ENCODE measurements around the gene CD70.
"Not testable (repeated sequence)": the region's sequence is repeated elsewhere in the genome, so short reads cannot be mapped to it uniquely, and the experiment has no call there.

CD70 gene

GRCh38 chr19:6590827-6591319, at the start of gene CD70:
CD70 (minus strand) TSS chr19:6591150; CDS start chr19:6591002, 148 bp downstream.
- H3K9ac ChIP-seq (ENCODE audit: low read depth, low read length) = no peak within 1 kb of the TSS
- peaks cover 72% of the 10 kb centered on the region for H3K27me3 ChIP-seq (ENCODE audit: control insufficient read depth, insufficient read depth, low read length)
- H3K4me3 ChIP-seq (ENCODE audit: low read depth, low read length) = peak within 1 kb of the TSS; percentile 61
- peaks cover 7% of the 10 kb centered on the region; the same call in 1 of the 2 replicates for H3K9me3 ChIP-seq (ENCODE audit: control insufficient read depth, insufficient read depth, low read length)
- no peaks in the 10 kb centered on the region for H3K36me3 ChIP-seq (ENCODE audit: control insufficient read depth, insufficient read depth, low read length)
- no peak within 1 kb of the TSS for H3K27ac ChIP-seq (ENCODE audit: low read depth, low read length)
- H3K4me1 ChIP-seq (ENCODE audit: control insufficient read depth, insufficient read depth, low read length) = peaks cover 11% of the 10 kb centered on the region; the same call in 1 of the 2 replicates

GRCh38 chr19:6640333-6640732, 49.4 kb upstream of the CD70 start:
- not testable (repeated sequence) for H3K4me1 ChIP-seq (ENCODE audit: control insufficient read depth, insufficient read depth, low read length); H3K4me3 ChIP-seq (ENCODE audit: low read depth, low read length); H3K27ac ChIP-seq (ENCODE audit: low read depth, low read length); H3K9ac ChIP-seq (ENCODE audit: low read depth, low read length); H3K36me3 ChIP-seq (ENCODE audit: control insufficient read depth, insufficient read depth, low read length); H3K27me3 ChIP-seq (ENCODE audit: control insufficient read depth, insufficient read depth, low read length)
- H3K9me3 ChIP-seq (ENCODE audit: control insufficient read depth, insufficient read depth, low read length) = peaks cover 42% of the 10 kb centered on the region

GRCh38 chr19:6639439-6639838, 48.5 kb upstream of the CD70 start:
- Histone ChIP-seq H3K36me3 (ENCODE audit: control insufficient read depth, insufficient read depth, low read length) (no peaks in the 10 kb centered on the region), H3K4me1 (ENCODE audit: control insufficient read depth, insufficient read depth, low read length) (no peaks in the 10 kb centered on the region), H3K27ac (ENCODE audit: low read depth, low read length) (no peak overlapping the region), H3K9ac (ENCODE audit: low read depth, low read length) (no peak overlapping the region), H3K27me3 (ENCODE audit: control insufficient read depth, insufficient read depth, low read length) (no peaks in the 10 kb centered on the region), H3K4me3 (ENCODE audit: low read depth, low read length) (no peak overlapping the region), H3K9me3 (ENCODE audit: control insufficient read depth, insufficient read depth, low read length) (peaks cover 36% of the 10 kb centered on the region)

- H3K9ac ChIP-seq (ENCODE audit: low read depth, low read length); H3K27me3 ChIP-seq (ENCODE audit: control insufficient read depth, insufficient read depth, low read length); H3K36me3 ChIP-seq (ENCODE audit: control insufficient read depth, insufficient read depth, low read length); H3K4me1 ChIP-seq (ENCODE audit: control insufficient read depth, insufficient read depth, low read length); H3K27ac ChIP-seq (ENCODE audit: low read depth, low read length); H3K4me3 ChIP-seq (ENCODE audit: low read depth, low read length): not testable (repeated sequence)
- peaks cover 21% of the 10 kb centered on the region for H3K9me3 ChIP-seq (ENCODE audit: control insufficient read depth, insufficient read depth, low read length)
These were observed 42.5 kb upstream of the CD70 start for GRCh38 chr19:6633456-6633813.

- not testable (repeated sequence) for H3K27me3 ChIP-seq (ENCODE audit: control insufficient read depth, insufficient read depth, low read length); H3K36me3 ChIP-seq (ENCODE audit: control insufficient read depth, insufficient read depth, low read length); H3K4me1 ChIP-seq (ENCODE audit: control insufficient read depth, insufficient read depth, low read length); H3K4me3 ChIP-seq (ENCODE audit: low read depth, low read length); H3K9ac ChIP-seq (ENCODE audit: low read depth, low read length); H3K27ac ChIP-seq (ENCODE audit: low read depth, low read length)
- peaks cover 21% of the 10 kb centered on the region; the same call in 1 of the 2 replicates for H3K9me3 ChIP-seq (ENCODE audit: control insufficient read depth, insufficient read depth, low read length)
These were observed 42.0 kb upstream of the CD70 start for GRCh38 chr19:6632747-6633455.

GRCh38 chr19:6632002-6632621, 41.2 kb upstream of the CD70 start:
- H3K36me3 ChIP-seq (ENCODE audit: control insufficient read depth, insufficient read depth, low read length) = no peaks in the 10 kb centered on the region
- H3K27ac ChIP-seq (ENCODE audit: low read depth, low read length) = no peak overlapping the region
- peaks cover 22% of the 10 kb centered on the region; the same call in 1 of the 2 replicates for H3K9me3 ChIP-seq (ENCODE audit: control insufficient read depth, insufficient read depth, low read length)
- no peak overlapping the region for H3K4me3 ChIP-seq (ENCODE audit: low read depth, low read length)
- no peaks in the 10 kb centered on the region for H3K4me1 ChIP-seq (ENCODE audit: control insufficient read depth, insufficient read depth, low read length)
- no peak overlapping the region for H3K9ac ChIP-seq (ENCODE audit: low read depth, low read length)
- no peaks in the 10 kb centered on the region for H3K27me3 ChIP-seq (ENCODE audit: control insufficient read depth, insufficient read depth, low read length)

- Histone ChIP-seq H3K4me3 (ENCODE audit: low read depth, low read length) (no peak overlapping the region), H3K27me3 (ENCODE audit: control insufficient read depth, insufficient read depth, low read length) (no peaks in the 10 kb centered on the region), H3K4me1 (ENCODE audit: control insufficient read depth, insufficient read depth, low read length) (no peaks in the 10 kb centered on the region), H3K36me3 (ENCODE audit: control insufficient read depth, insufficient read depth, low read length) (no peaks in the 10 kb centered on the region), H3K27ac (ENCODE audit: low read depth, low read length) (no peak overlapping the region), H3K9me3 (ENCODE audit: control insufficient read depth, insufficient read depth, low read length) (peaks cover 42% of the 10 kb centered on the region), H3K9ac (ENCODE audit: low read depth, low read length) (no peak overlapping the region)
These were observed 35.8 kb upstream of the CD70 start for GRCh38 chr19:6626764-6627163.

- no peaks in the 10 kb centered on the region for H3K27me3 ChIP-seq (ENCODE audit: control insufficient read depth, insufficient read depth, low read length)
- H3K27ac ChIP-seq (ENCODE audit: low read depth, low read length) = no peak overlapping the region
- no peak overlapping the region for H3K4me3 ChIP-seq (ENCODE audit: low read depth, low read length)
- no peaks in the 10 kb centered on the region for H3K36me3 ChIP-seq (ENCODE audit: control insufficient read depth, insufficient read depth, low read length)
- H3K9me3 ChIP-seq (ENCODE audit: control insufficient read depth, insufficient read depth, low read length) = peaks cover 49% of the 10 kb centered on the region
- no peak overlapping the region for H3K9ac ChIP-seq (ENCODE audit: low read depth, low read length)
- H3K4me1 ChIP-seq (ENCODE audit: control insufficient read depth, insufficient read depth, low read length) = no peaks in the 10 kb centered on the region
These were observed 26.4 kb upstream of the CD70 start for GRCh38 chr19:6617374-6617773.

- Histone ChIP-seq H3K27ac (ENCODE audit: low read depth, low read length) (no peak overlapping the region), H3K27me3 (ENCODE audit: control insufficient read depth, insufficient read depth, low read length) (no peaks in the 10 kb centered on the region), H3K4me3 (ENCODE audit: low read depth, low read length) (no peak overlapping the region), H3K4me1 (ENCODE audit: control insufficient read depth, insufficient read depth, low read length) (no peaks in the 10 kb centered on the region), H3K9ac (ENCODE audit: low read depth, low read length) (no peak overlapping the region), H3K36me3 (ENCODE audit: control insufficient read depth, insufficient read depth, low read length) (no peaks in the 10 kb centered on the region), H3K9me3 (ENCODE audit: control insufficient read depth, insufficient read depth, low read length) (peaks cover 49% of the 10 kb centered on the region)
These were observed 25.1 kb upstream of the CD70 start for GRCh38 chr19:6616011-6616410.

- Histone ChIP-seq H3K9ac (ENCODE audit: low read depth, low read length) (no peak overlapping the region), H3K4me1 (ENCODE audit: control insufficient read depth, insufficient read depth, low read length) (no peaks in the 10 kb centered on the region), H3K36me3 (ENCODE audit: control insufficient read depth, insufficient read depth, low read length) (no peaks in the 10 kb centered on the region)
These were observed 22.8 kb upstream of the CD70 start for GRCh38 chr19:6613711-6614110.

More at GRCh38 chr19:6613711-6614110, 22.8 kb upstream of the CD70 start:
- H3K27me3 ChIP-seq (ENCODE audit: control insufficient read depth, insufficient read depth, low read length) = no peaks in the 10 kb centered on the region
- H3K4me3 ChIP-seq (ENCODE audit: low read depth, low read length) = no peak overlapping the region
- peaks cover 48% of the 10 kb centered on the region for H3K9me3 ChIP-seq (ENCODE audit: control insufficient read depth, insufficient read depth, low read length)
- H3K27ac ChIP-seq (ENCODE audit: low read depth, low read length) = no peak overlapping the region
